Keratinocyte (primary cell): ENCODE measurements around the gene PHKA2.

ENCODE experiments used
- EZH2 ChIP-seq: IDR thresholded peaks from one replicate; pipeline ENCODE4 v1.6.1; 2012; ENCODE audit warnings: inconsistent platforms, mild to moderate bottlenecking, low read length, moderate library complexity
- TF ChIP-seq, protein P1 (sequence below), 3 experiments: IDR thresholded peaks in 1 of 3; conservative IDR thresholded peaks in 1 of 3; optimal IDR thresholded peaks in 1 of 3; 2 replicates in 2 of 3; 3 replicates in 1 of 3; pipeline versions ENCODE3 to v1.5.1; 2011; ENCODE audit warnings: low read length in 3 of 3, mild to moderate bottlenecking in 3 of 3, moderate library complexity in 2 of 3, control low read depth in 1 of 3, inconsistent platforms in 1 of 3; ENCODE audit not compliant: insufficient read depth in 2 of 3; ENCODE audit errors: extremely low read depth in 1 of 3

DNA sequence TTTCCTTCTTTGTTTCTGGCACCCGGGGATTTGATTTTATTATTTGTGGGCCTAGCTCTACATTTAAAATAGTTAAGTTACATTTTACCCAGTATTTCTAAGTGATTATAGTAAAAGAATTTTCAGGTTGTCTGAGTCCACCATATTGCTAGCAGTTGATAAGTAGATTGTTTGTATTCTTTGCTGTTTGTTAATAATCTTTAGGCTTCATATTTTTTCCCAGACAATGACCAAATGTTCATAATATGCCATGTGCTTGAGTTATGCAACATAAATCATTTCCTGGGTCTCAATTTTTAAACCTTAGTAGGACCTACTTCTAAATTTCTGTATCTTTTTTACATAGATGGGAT, 127.3 kb downstream of the PHKA2 start:
- TF ChIP-seq, protein P1, sequence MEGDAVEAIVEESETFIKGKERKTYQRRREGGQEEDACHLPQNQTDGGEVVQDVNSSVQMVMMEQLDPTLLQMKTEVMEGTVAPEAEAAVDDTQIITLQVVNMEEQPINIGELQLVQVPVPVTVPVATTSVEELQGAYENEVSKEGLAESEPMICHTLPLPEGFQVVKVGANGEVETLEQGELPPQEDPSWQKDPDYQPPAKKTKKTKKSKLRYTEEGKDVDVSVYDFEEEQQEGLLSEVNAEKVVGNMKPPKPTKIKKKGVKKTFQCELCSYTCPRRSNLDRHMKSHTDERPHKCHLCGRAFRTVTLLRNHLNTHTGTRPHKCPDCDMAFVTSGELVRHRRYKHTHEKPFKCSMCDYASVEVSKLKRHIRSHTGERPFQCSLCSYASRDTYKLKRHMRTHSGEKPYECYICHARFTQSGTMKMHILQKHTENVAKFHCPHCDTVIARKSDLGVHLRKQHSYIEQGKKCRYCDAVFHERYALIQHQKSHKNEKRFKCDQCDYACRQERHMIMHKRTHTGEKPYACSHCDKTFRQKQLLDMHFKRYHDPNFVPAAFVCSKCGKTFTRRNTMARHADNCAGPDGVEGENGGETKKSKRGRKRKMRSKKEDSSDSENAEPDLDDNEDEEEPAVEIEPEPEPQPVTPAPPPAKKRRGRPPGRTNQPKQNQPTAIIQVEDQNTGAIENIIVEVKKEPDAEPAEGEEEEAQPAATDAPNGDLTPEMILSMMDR (optimal IDR thresholded peaks at IDR 0.05 in 1 of 3, IDR thresholded peaks at IDR 0.05 in 1 of 3, conservative IDR thresholded peaks at IDR 0.05 in 1 of 3; ENCODE audit: extremely low read depth in 1 of 3, insufficient read depth in 2 of 3, low read length in 3 of 3) = no peak
- no peak for TF ChIP-seq EZH2
